HL-60 (cell line): Measurements from ENCODE around the gene DGKH.

Experiments
- CTCF ChIP-seq: IDR thresholded peaks from one replicate; pipeline ENCODE4 v1.5.1; 2011; ENCODE audit warnings: low read length, control low read depth, inconsistent platforms; ENCODE audit not compliant: insufficient read depth
- POLR2AphosphoS5 ChIP-seq: IDR thresholded peaks from 2 replicates; pipeline ENCODE4 v1.6.1; 2012; ENCODE audit warnings: low read depth

GRCh38 chr13:42266473-42266872 is 218.0 kb downstream of the DGKH start:
- TF ChIP-seq CTCF (no peak), POLR2AphosphoS5 (no peak)
